Left lung (tissue), 10 donors: ENCODE measurements around the gene SCAPER. TPM values are rescaled to one million over a fixed set of nuclear protein-coding genes. Genes with fewer than 3 reads are reported as not detected.
A peak's percentile ranks its signal among the peaks of the same experiment; 100 is the strongest.
"Not testable (repeated sequence)": the region's sequence is repeated elsewhere in the genome, so short reads cannot be mapped to it uniquely, and the experiment has no call there.

Experiments
- ATAC-seq: fragments of 200-7000 bp; cut with Tn5 transposase; one replicate; pipeline ENCODE4 v1.9.1; 2020; ENCODE audit warnings: moderate library complexity
- DNase-seq, 4 donors: peaks; one replicate each; pipeline ENCODE4 v3.0.0-alpha.2; 2013 to 2020
- H3K27ac ChIP-seq, 2 donors: fragments of 200-600 bp; sonication (generic) in 1 of 2; one replicate each; pipeline versions ENCODE4 v1.5.0 to v1.8.0; 2020 to 2021
- H3K27me3 ChIP-seq, 2 donors: fragments of 200-600 bp; sonication (generic) in 1 of 2; one replicate each; pipeline versions ENCODE4 v1.5.0 to v1.8.0; 2020 to 2021
- H3K36me3 ChIP-seq, 2 donors: fragments of 200-600 bp; sonication (generic) in 1 of 2; one replicate each; pipeline versions ENCODE4 v1.5.0 to v1.8.0; 2020 to 2021
- H3K4me1 ChIP-seq, 2 donors: fragments of 200-600 bp; one replicate each; pipeline ENCODE4 v1.8.0; 2021
- H3K4me3 ChIP-seq, 2 donors: fragments of 200-600 bp; sonication (generic) in 1 of 2; one replicate each; pipeline versions ENCODE4 v1.5.0 to v1.8.0; 2020 to 2021; ENCODE audit warnings: mild to moderate bottlenecking in 1 of 2
- H3K9me3 ChIP-seq, 2 donors: fragments of 200-600 bp; sonication (generic) in 1 of 2; one replicate each; pipeline versions ENCODE4 v1.5.0 to v1.8.0; 2020 to 2021
- intact Hi-C, 2 donors: fragments of 100-400 bp; cut with DNase I; formaldehyde crosslinking; loops; one replicate each; pipeline versions ENCODE4 v1.11.2 to v1.14.2; 2022
- polyA plus RNA-seq, 6 donors: library from polyadenylated mRNA; unstranded; fragments of 120-200 nt; gene quantifications; one replicate each; pipeline ENCODE4 v1.2.1, GENCODE V29; 2013; ENCODE audit not compliant: insufficient read length in 6 of 6
- total RNA-seq, 2 donors: library from RNA; stranded (reverse); fragmentation: NEBNext Ultra II Directional; extraction: Animal tissue kit (Norgen Biotek cat#: 25700); gene quantifications; one replicate each; pipeline ENCODE4 v1.2.1, GENCODE V29; 2021
- TF ChIP-seq, protein P1 (sequence below), 2 donors: fragments of 200-600 bp; sonication (generic) in 1 of 2; IDR thresholded peaks; one replicate each; pipeline versions ENCODE4 v1.5.0 to v1.8.0; 2021; ENCODE audit warnings: antibody characterized with exemption in 2 of 2
- donor health status: DM: no; HTN: yes; CAD: no.
- donor health status: DM: no; HTN: no; CAD: no.

SCAPER gene
- total and polyA plus RNA-seq, 8 donors, result 18.3 to 30.0 (median 26.6) TPM

DNA sequence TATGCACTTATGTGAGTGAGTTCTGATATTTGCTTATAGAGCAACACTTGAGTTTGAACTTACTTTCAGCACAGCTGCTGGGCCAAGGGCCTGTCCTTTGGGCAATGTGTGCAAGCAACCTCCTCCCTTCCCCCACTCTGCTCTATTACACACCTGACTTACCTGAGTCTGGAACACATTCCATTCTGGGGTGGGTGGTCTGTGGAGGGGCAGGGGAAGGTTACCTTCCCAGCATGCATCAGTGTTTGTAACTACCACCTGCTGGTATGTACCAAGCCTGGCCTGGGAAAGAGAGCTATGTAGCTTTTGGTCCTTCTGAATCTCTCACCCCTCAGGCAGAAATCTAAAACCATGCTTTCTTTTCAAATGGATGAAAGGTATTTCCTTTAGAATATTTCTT lies 465.6 kb downstream of the SCAPER start:
- intact Hi-C loops, result no loop called here
- Histone ChIP-seq H3K4me1 (no peaks in the 10 kb centered on the region), H3K27me3 (no peaks in the 10 kb centered on the region), H3K9me3 (no peaks in the 10 kb centered on the region), H3K4me3 (no peak overlapping the region), H3K27ac (no peak overlapping the region), H3K36me3 (no peaks in the 10 kb centered on the region)
- TF ChIP-seq, protein P1, sequence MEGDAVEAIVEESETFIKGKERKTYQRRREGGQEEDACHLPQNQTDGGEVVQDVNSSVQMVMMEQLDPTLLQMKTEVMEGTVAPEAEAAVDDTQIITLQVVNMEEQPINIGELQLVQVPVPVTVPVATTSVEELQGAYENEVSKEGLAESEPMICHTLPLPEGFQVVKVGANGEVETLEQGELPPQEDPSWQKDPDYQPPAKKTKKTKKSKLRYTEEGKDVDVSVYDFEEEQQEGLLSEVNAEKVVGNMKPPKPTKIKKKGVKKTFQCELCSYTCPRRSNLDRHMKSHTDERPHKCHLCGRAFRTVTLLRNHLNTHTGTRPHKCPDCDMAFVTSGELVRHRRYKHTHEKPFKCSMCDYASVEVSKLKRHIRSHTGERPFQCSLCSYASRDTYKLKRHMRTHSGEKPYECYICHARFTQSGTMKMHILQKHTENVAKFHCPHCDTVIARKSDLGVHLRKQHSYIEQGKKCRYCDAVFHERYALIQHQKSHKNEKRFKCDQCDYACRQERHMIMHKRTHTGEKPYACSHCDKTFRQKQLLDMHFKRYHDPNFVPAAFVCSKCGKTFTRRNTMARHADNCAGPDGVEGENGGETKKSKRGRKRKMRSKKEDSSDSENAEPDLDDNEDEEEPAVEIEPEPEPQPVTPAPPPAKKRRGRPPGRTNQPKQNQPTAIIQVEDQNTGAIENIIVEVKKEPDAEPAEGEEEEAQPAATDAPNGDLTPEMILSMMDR (IDR thresholded peaks at IDR 0.05), result no peak
- ATAC-seq (peak; percentile 93), DNase-seq (peak in 3 of 4 donors; percentile 6 to 57 (median 38))

DNA sequence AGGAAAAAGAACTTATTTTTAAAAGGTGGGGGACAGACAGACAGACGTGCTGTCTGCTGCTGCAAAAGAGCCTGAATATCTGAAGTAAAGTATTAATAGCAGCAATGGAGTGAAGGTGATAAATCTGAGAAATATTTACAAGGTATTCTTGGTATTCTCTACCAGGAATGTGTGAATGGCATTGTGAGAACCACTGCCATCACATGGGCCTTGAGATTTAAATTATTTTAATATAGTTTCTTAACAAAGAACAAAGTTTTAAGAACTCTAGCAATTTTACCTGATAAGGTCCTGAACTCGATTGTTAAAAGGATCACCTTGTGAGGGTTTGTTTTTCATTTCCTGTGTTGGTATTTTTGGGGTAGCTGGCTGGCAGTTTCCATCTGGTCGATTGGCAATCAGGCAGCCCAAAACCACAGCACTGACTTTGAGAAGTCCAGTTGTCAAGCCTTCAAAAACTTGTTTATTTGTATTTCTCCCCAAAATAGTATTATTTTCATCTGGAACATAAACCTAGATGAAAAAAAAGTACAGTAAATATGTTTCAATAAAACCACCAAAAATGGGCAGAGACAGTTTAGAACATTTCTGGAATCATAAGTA lies 471.2 kb downstream of the SCAPER start:
- Histone ChIP-seq H3K4me3 (no peak overlapping the region), H3K36me3 (peaks cover 0 to 22% of the 10 kb centered on the region in 2 donors), H3K4me1 (no peaks in the 10 kb centered on the region), H3K27me3 (no peaks in the 10 kb centered on the region), H3K27ac (no peak overlapping the region), H3K9me3 (no peaks in the 10 kb centered on the region)
- TF ChIP-seq, protein P1 (IDR thresholded peaks at IDR 0.05), result no peak
- ATAC-seq, result no peak
- DNase-seq, result no peak
- intact Hi-C loops, result no loop called here

DNA sequence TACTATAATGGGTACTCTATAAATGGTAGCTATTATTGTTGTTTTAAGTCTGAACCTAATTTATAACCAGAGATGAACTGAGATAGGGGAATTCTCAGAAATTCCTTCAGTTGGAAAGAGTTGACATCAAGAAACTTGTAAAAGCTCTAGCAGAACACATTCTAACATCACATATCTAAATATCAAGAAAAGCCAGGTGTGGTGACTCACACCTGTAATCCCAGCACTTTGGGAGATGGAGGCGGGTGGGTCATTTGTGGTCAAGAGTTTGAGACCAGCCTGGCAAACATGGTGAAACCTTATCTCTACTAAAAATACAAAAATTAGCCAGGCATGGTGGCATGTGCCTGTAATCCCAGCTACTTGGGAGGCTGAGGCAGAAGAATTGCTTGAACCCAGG lies 472.1 kb downstream of the SCAPER start:
- H3K4me3 ChIP-seq, H3K27ac ChIP-seq, H3K27me3 ChIP-seq, ATAC-seq, H3K4me1 ChIP-seq, DNase-seq, H3K9me3 ChIP-seq, intact Hi-C loops: not testable (repeated sequence)
- peaks cover 0 to 22% of the 10 kb centered on the region in 2 donors for H3K36me3 ChIP-seq

DNA sequence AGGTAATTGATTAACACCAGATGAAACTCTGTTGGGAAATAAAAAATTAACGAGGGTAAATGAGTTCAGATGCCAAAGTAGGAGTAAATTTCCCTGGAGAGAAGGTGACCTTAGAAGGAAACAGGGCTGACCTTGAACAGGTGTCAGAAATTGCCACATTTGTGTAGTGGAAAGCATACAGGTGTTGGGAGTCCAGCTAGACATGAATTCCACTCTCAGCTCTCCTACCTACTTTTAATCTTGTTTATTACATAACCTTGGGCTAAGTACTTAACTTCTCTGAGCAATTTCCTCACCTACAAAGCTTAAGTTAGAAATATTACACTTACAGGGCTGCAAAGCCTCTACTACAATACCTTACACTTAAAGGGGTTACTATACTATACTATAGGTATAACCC lies 472.5 kb downstream of the SCAPER start:
- TF ChIP-seq, protein P1 (IDR thresholded peaks at IDR 0.05), result no peak
- Histone ChIP-seq H3K9me3 (no peaks in the 10 kb centered on the region), H3K27ac (no peak overlapping the region), H3K4me1 (no peaks in the 10 kb centered on the region), H3K4me3 (no peak overlapping the region), H3K36me3 (peaks cover 0 to 22% of the 10 kb centered on the region in 2 donors), H3K27me3 (no peaks in the 10 kb centered on the region)
- ATAC-seq (peak; percentile 76), DNase-seq (no peak)
- intact Hi-C loops, result no loop called here

DNA sequence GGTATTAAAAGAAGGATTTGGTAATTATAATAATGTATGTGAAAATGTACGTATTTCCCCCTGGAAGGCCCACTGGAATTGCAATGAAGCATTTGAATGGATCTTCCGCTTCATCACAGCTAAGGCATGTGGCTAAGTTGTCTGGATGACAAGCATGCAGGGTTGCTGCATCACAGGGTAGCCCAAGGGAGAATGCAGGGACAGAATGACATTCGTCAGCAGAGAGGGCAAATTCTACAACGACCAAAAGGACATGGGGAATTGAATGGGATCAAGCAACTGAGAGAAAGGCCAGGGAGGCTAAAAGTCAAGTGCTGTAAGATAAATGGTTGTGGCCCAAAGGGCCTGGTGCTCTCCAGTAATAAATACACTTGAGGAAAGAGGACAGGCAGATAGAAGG lies 473.2 kb downstream of the SCAPER start:
- no peak overlapping the region for H3K27ac ChIP-seq
- intact Hi-C loops, result no loop called here
- TF ChIP-seq, protein P1 (IDR thresholded peaks at IDR 0.05), result no peak
- no peak for DNase-seq
- no peaks in the 10 kb centered on the region for H3K4me1 ChIP-seq
- ATAC-seq, result no peak
- H3K36me3 ChIP-seq, result peaks cover 0 to 22% of the 10 kb centered on the region in 2 donors
- H3K4me3 ChIP-seq, result no peak overlapping the region
- H3K9me3 ChIP-seq, result peaks cover 0 to under 1% of the 10 kb centered on the region in 2 donors
- no peaks in the 10 kb centered on the region for H3K27me3 ChIP-seq

DNA sequence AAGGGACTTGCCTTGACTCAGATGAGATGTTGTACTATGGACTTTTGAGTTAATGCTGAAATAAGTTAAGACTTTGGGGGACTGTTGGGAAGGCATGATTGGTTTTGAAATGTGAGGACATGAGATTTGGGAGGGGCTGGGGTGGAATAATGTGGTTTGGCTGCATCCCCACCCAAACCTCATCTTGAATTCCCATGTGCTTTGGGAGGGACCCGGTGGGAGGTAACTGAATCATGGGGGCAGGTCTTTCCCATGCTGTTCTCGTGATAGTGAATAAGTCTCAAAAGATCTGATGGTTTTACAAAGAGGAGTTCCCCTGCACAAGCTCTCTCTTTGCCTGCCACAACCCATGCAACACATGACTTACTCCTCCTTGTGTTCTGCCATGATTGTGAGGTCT lies 474.4 kb downstream of the SCAPER start:
- H3K9me3 ChIP-seq, H3K4me3 ChIP-seq, H3K27me3 ChIP-seq, ATAC-seq, H3K27ac ChIP-seq, H3K4me1 ChIP-seq, DNase-seq, intact Hi-C loops: not testable (repeated sequence)
- peaks cover 0 to 28% of the 10 kb centered on the region in 2 donors for H3K36me3 ChIP-seq
